HG03066 (cell line): Measurements from ENCODE around the gene ARHGEF12.

ENCODE experiments used
- ATAC-seq: cut with Tn5 transposase; IDR thresholded peaks from one replicate; pipeline ENCODE4 v1.9.1; 2021; ENCODE audit warnings: low read depth; ENCODE audit not compliant: unreplicated experiment

ARHGEF12 gene, protein sequence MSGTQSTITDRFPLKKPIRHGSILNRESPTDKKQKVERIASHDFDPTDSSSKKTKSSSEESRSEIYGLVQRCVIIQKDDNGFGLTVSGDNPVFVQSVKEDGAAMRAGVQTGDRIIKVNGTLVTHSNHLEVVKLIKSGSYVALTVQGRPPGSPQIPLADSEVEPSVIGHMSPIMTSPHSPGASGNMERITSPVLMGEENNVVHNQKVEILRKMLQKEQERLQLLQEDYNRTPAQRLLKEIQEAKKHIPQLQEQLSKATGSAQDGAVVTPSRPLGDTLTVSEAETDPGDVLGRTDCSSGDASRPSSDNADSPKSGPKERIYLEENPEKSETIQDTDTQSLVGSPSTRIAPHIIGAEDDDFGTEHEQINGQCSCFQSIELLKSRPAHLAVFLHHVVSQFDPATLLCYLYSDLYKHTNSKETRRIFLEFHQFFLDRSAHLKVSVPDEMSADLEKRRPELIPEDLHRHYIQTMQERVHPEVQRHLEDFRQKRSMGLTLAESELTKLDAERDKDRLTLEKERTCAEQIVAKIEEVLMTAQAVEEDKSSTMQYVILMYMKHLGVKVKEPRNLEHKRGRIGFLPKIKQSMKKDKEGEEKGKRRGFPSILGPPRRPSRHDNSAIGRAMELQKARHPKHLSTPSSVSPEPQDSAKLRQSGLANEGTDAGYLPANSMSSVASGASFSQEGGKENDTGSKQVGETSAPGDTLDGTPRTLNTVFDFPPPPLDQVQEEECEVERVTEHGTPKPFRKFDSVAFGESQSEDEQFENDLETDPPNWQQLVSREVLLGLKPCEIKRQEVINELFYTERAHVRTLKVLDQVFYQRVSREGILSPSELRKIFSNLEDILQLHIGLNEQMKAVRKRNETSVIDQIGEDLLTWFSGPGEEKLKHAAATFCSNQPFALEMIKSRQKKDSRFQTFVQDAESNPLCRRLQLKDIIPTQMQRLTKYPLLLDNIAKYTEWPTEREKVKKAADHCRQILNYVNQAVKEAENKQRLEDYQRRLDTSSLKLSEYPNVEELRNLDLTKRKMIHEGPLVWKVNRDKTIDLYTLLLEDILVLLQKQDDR (N-terminal part only)

DNA sequence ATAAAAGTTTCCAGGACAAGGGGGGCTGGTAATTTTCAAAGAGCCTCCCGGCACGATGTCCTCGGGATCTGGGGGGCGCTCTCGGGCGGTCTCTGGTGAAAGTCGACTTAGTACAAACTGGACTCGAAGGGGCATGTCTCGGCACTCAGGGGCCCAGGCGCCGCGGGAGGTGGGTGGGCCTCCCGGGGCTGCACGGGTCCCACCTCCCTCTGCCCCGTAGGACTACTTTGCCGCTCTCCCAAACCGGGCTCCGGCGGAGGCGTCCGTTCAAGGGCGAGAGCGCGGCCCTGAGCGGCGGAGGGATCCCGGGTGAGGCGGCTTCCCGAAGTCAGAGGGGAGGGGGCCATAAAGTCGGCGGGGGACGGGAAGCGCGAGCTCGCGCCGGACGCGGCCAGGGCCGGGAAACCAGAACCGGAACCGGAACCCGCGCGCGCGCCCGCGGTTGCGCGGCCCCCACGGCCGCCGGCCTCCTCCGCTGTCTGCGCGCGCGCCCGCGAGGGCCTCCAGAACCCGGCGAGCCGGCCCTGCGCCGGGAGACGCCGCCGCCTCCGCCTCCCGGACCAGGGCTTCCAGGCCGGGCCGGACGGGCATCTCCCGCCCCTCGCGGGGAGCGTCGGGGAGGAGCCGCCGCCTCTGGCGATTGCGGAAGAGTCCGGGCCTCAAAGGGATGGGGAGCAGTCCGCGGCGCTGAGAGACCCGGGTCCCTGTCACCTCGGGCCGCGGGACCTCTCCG is at the start of gene ARHGEF12:
Gene ARHGEF12, plus strand, starts transcription at position 506 of the 733 bp plus-strand sequence. CDS start 831 bp downstream, outside the sequence.
- ATAC-seq: peak; percentile 48

DNA sequence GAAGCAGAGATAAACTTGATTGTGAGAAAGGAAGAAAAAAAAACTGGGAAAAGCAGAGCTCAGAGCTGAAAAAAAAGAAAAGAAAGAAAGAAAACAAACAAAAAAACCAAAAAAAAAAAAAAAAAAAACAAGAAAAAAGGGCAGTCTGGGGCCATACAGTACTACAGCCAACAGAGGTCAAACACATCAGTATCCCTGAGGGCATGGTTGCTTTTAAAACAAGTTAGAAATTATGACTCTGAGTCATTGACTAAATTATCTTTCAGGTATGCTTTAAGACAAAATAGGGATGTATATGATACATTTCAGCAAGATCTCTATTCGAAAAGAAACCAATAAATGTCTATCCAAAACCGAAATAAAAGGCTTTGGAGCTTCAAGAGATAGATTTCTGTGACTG is 48.2 kb upstream of the ARHGEF12 start:
- ATAC-seq: no peak

DNA sequence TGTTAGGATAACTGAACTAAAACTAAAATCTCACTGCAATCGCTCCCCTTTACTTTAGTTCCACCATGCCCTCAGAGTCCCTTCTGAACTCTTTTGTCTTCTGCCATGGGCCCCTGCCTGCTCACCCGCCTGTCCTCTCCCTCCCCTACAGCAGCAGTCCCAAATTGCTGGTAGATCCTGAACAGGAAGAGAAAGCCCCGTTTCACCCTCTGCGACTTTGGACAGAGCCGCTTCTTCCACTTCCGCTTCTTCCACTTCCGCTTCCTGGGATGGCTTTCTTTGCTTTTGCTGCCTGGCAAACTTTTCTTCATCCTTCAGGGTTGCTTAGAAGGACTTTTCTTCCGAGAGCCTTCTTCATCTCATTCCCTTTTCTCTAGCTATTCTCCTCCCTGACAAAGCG is 46.8 kb upstream of the ARHGEF12 start:
- no peak for ATAC-seq

DNA sequence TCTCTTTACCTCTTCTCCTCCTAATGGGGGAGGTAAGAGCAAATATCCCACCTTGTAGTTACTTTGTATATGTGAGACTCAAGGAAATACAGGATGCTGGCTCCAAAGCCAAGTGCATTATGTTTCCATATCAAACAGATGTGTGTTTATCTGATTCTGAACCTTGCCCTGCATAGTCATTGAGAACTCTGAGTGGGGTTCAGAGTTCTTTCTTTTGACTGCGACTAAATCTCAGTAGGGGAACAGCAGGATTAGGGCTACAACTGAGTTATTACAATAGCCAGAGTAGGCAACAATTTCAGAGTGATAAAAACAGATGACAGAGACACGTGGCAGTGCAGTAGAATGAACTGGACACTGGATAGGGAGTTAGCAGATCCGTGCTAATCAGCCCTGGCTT is 45.3 kb upstream of the ARHGEF12 start:
- no peak for ATAC-seq

DNA sequence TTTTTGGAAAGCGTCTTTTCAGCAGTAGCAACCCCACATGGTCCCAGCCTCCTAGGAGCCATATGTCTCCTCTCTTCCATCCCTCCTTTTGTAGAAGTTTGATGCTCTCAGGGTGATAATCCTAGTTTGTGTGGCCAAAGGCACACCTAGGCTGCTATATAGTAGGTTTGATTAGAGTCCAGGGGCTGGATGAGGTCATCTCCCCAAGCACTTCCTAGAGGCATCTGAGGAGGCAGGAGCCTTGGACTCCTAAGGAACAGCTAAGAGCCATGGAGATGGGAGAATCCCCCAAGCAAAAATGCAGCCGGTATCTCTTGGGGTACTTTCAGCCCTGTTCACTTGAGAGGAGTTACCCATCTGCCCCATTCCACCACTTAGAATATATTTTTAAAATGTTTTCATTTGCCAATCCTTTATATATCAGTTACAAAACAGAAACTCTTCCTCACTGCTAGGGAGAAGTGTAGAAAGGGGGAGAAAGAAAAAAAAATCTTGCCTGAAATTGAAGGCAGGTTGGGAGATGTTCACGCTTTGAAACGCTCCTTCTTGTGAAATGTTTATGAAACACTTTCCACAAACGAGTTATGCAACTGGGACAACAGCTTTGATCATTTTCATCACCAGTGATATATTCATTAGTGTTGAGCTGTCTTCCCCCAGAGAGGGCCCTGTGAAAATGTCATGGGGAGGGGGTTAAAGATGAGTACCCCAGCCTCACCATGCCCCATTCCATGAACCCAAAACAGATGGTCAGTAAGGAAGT is 43.0 kb upstream of the ARHGEF12 start:
- no peak for ATAC-seq

DNA sequence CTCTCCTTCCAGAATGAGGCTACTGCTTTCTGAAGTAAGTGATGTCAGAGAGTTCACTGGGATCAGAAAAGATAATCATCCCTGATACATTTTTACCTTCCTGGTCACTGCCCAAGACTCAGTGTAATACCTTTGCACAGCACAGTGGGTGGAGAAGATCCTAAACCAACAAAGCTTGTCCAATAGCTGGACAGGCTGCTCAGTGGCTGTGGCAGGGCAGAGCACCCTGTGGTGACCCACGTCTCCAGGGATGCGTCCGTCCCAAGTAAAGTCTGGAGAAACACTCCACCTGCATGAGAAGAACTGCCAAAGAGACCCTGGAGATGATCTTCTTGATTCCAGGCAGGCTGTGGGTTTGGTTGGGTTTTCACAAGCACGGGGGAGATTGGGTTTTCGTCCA is 42.1 kb upstream of the ARHGEF12 start:
- no peak for ATAC-seq

DNA sequence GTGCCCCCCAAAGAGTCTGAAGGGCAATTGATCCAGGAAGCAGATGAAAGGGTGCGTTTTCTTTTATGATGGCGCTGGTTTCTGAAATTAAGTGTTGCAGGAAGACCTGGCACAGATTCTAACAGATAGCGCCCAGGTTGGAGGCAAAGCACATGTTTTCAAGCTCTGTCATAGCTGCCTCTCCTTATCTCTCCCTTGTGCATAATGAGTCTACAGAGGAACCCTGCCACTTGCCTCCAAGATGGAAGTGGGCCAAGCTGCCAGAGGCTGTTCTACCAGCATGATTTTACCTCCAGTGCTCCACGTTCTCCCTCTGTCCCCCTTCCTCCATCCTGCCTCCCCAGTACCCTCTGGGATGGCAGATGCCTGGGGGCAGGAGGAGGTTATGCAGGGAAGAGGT is 41.1 kb upstream of the ARHGEF12 start:
- ATAC-seq: no peak

DNA sequence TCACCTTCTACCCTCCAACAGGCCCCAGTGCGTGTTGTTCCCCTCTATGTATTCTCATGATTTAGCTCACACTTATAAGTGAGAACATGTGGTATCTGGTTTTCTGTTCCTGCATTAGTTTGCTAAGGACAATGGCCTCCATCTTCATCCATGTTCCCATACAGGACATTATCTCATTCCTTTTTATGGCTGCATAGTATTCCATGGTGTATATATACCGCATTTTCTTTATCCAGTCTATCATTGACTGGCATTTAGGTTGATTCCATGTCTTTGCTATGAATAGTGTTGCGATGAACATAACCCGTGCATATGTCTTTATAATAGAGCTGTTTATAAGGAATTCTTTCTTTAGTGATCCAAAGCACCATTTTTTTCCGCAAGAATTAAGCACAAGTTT is 39.7 kb upstream of the ARHGEF12 start:
- ATAC-seq: no peak

DNA sequence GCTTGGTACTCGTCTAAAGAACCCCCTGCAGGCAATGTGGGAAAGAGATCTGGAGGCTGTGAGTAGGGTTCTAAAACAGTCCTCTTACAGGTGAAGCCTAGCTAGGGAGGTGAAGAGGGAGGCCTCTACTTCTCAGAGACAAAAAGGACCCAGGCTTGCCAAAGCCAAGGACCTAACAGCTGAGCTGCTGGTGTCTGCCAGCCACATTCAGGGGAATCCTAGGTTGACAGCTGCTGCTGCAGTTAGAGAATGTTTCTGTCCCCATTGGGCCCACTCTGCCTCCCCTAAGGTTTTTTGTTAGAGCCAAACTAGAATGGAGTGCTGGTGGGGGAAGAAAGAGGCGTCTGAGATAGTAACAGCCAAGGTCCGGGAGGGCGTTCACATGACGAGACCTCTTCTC is 37.8 kb upstream of the ARHGEF12 start:
- no peak for ATAC-seq

DNA sequence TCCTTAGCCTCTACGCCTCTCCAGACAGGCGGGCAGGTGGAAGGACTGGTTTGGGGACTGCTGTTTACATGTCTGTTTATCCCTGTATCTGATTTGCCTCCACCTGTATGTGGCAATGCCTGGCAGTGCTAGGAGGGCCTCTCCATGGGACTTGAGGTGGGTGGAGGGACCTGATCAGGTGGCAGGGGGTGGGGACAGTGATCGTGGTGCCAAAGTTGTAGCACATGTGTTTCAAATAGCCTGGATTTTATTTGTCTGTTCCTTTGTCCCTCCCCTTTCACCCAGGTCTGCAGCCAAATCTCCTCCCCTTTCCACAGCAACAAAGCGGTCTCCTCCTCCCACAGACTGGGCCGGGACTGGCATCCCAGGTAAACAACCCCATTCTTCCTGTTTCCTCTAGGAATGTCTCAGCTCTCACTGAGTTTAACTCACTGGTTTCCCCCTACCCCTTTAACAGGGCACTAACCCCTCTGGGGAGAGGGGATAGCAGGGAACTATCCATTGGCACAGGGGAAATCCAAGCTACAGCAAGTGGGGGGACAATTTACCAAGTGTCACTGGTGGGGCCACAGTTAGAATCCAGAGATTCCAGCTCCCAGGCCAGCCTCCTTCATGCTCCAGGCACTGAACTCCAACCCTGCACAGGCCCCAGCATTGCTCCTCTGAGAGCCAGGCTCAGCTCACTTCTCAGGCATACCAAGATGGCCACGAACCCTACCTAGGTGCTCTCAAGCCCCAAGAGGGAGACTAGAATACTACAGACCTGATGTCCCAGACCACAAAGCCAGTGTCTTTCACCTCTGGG is 34.0 kb upstream of the ARHGEF12 start:
- no peak for ATAC-seq

DNA sequence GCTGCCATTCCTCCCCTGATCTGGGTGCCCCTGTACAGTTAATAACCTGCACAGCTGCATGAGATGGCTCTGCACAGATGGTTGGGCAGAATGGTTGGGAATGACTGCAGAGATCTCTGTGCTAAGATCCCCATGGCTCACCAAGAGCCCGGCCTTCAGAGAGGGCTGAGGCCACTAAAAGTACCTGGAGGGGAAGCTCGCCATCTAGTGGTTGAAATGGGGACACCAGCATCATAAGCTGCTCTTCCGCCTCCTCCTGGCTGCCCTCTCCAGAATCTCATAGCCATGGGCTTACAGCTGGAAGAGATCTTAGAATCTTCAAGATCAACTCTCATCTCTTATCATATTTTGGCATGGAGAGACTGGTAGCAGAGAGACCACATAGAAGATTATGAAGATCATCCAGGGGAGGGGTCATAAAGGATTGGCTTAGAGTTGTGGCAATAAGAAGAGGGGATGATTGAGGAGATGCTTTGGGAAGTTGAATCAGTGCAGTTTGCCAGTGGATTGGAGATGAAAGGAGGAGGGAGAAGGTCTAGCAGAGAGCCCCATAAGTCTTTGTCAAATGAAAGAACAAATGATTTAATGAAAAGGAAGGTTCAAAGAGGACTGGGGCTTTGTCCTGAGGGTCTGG is 33.1 kb upstream of the ARHGEF12 start:
- ATAC-seq: no peak

DNA sequence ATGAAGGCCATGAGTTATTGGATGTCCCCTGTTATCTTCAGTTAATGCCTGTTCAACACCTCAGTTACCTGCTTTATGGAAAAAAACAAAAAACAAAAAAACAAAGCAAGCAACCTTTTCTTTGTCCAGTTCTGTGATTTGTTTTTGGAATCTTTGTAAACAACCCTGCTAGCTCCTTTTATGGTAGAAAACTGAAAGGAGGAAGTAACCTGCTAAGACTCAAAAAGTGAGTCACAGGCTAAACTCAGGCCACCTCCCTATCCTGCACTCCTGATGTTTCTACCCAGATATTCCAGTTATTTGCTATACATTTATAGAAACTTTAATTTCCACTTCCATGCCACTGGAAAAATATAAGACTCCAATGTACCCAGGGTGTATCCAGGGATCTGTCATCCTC is 31.7 kb upstream of the ARHGEF12 start:
- no peak for ATAC-seq

DNA sequence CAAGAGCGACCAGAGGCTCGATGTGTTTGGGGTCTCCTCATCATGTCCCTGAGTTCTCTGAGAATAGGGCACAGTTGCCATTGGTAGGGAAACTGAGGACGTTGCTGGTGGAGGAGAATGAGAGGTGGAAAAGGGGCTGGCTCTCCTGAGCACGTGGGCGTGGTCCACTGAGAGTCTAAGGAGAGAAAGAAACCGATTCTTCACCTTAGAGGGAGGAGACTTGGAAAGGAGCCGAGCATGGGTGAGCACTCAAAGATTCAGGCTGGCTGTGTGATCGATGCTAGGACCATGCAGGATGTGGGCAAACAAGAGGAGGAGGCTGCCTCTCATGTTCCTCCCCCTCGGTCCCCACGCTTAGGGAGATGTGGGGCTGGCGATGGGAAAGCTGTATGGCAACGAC is 30.9 kb upstream of the ARHGEF12 start:
- no peak for ATAC-seq

DNA sequence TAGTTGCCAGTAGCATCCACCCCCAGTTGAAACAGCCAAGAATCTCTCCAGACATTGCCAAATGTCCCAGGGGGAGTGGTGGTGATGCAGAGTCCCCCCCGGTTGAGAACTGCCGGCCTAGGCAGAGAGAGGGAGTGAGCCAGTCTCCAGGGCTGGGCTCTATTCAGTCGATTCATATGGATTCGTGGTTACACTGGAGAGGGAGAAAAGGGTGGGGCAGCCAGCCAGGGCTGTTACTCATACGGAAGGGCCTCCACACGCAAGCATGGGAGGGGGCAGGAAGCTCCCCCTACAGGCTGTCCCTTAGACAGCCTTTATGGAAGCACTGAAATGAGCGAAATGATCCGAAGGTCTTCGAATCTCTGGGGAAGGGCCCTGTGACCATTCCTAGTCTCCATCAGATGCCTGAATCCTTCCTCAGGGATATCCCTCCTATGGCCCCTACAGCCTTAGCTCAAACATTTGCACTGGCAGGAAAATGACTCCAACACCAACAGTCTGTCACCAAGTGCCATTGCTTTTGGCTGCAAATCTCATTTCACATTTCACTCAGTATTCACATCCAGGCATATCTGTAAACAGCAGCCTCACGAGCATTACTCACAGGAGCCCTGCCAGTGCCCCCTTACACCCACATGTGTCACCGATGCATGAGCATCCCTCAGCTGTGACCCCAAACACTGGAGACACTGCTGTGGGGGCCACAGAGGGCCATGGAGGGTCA is 29.5 kb upstream of the ARHGEF12 start:
- no peak for ATAC-seq

DNA sequence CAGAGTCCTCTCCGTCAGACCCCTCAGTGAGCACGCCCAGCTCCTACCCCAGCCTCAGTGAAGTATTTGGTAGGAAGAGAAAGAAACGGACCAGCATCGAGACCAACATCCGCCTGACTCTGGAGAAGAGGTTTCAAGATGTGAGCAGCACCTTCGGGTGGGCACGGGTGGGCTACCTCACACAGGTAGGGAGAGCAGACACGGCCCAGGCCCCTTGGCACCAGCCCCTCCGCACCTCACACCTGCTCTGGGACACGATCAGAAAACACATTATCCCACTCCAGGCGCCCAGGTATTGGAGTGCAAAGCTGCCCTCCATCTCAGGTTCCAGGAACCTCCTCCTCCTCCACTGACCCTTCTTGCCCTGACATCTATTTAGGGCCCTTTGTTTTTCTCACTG is 28.7 kb upstream of the ARHGEF12 start:
- no peak for ATAC-seq

DNA sequence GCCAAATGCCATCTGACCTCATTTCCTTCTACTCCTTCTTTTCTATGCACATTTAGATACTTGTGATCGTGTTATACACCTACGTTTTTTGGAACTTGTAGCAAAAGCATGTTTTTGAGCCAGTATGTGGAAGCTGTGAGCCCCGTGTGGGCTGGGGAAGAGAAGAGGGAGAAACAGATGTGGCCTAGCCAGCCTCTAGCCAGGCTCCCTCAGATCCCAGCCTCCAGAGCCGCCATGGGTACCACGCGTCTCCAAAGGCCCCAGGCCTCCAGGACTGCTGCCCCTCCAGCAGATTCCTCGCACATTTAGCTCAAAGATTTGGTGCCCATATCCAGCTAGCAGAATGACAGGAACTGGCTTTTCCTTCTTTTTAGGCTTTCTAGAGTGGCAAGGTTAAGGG is 28.1 kb upstream of the ARHGEF12 start:
- ATAC-seq: no peak

DNA sequence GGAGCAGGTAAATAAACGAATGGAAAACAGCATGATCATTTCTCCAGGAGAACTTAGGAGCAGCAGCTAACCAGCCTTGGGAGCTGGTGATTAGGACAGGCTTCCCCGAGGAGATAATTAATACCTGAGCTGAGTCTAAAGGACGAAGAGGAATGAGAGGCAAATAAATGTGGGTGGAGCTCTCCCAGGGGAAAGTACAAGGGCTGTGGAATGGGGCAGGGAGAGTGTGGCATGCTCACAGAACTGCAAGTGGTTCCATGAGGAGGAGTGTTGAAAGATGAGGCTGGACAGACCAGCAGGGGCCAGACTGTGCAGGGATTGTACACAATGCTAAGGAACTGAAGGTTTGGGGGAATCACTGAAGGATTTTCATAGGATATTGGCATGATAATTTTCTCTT is 25.3 kb upstream of the ARHGEF12 start:
- no peak for ATAC-seq

DNA sequence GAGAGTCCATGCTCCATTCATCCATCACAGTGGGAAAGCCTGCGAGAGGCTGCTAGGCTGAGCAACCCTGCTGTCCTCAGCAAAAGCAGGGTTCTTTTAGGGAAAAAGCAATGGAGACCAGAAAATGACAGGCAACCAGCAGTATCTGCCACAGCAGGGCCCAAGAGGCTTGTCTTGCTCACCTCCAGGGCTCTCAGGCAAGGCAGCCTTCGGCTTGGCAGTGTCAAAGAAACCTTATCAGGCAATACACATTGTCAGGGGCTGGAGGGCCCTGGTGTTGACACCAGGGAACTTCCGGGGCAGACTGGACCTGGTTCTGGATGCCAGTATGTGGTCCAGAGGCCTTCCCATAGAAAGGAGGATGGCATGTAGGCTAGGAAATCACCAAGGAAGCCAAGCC is 21.4 kb upstream of the ARHGEF12 start:
- ATAC-seq: no peak
